Measurements from ENCODE around the gene KRT80. TPM values are rescaled to one million over a fixed set of nuclear protein-coding genes. Genes with fewer than 3 reads are reported as not detected.

The KRT80 gene
- total and polyA plus RNA-seq, 2 of the 13 experiments (the other 11 are each of a cell fraction or from before 2014, with no cell fraction given), result 0.27 to 0.53 TPM

GRCh38 chr12:52208424-52209165 is 16.8 kb upstream of the KRT80 start:
- 0 out of 2 replicates have a peak, but pooled peaks cover 2% of the 10 kb centered on the region for H4K20me1 ChIP-seq (ENCODE audit: insufficient read depth, low read length)
- intact Hi-C loops (cut with micrococcal nuclease; ENCODE audit: unreplicated experiment), result no loop called here
- H3K79me2 ChIP-seq (ENCODE audit: insufficient read depth, low read length), result no peaks in the 10 kb centered on the region
- no peak overlapping the region for H3K4me3 ChIP-seq (replicated peaks in 1 of 3; ENCODE audit: insufficient read depth in 1 of 3, low read depth in 2 of 3, low read length in 3 of 3)
- POLR2A ChIA-PET, result interaction anchor here (1.5 kb wide), 1 partner anchor 17 kb away, joined by 5 read pairs; the partner anchor contains the start of gene KRT80
- CTCF ChIA-PET (ENCODE audit: low intra/inter-chr PET ratio, low total read pairs), result no interaction called here
- H3K27me3 ChIP-seq (ENCODE audit: control insufficient read depth in 1 of 2, insufficient read depth in 2 of 2, low read length in 2 of 2), result peaks cover 15 to 55% of the 10 kb centered on the region in 2 experiments; a peak in 4 of 5 replicates
- no peak overlapping the region for H3K4me2 ChIP-seq (ENCODE audit: low read depth, low read length)
- in situ Hi-C loops (cut with HindIII; ENCODE audit: extremely low pct_ligation_motif_present, low pct_unique_long_range_greater_than_20kb), result no loop called here
- no peak overlapping the region for H2AFZ ChIP-seq (ENCODE audit: low read length)
- 14% methylated on average over 16 of the region's 18 CpGs for WGBS (ENCODE audit: low lambda C conversion rate)
- ATAC-seq, result no peak
- H3K27ac ChIP-seq (ENCODE audit: extremely low read length, insufficient read depth, low read length), result no peak overlapping the region
- BruUV-seq (replicated peaks), result no TSS peak
- TF ChIP-seq CENPT (CRISPR knock-in tag; IDR thresholded peaks at IDR 0.05; ENCODE audit: low read depth) (no peak), FOXP1 (IDR thresholded peaks at IDR 0.05) (no peak), FOXP1 (CRISPR knock-in tag; IDR thresholded peaks at IDR 0.05) (no peak), ZNF724P (CRISPR knock-in tag; IDR thresholded peaks at IDR 0.05; ENCODE audit: borderline replicate concordance) (no peak), SP2 (CRISPR knock-in tag; IDR thresholded peaks at IDR 0.05) (no peak), CREB1 (IDR thresholded peaks at IDR 0.05) (no peak), CREB1 (CRISPR knock-in tag; IDR thresholded peaks at IDR 0.05) (no peak), ZNF563 (CRISPR knock-in tag; IDR thresholded peaks at IDR 0.05) (no peak), ATAD3A (CRISPR knock-in tag; IDR thresholded peaks at IDR 0.05) (no peak), TFDP1 (CRISPR knock-in tag; IDR thresholded peaks at IDR 0.05; ENCODE audit: borderline replicate concordance) (no peak), POLR2G (IDR thresholded peaks at IDR 0.05; ENCODE audit: low read depth, low read length) (no peak), MAFF (IDR thresholded peaks at IDR 0.05; ENCODE audit: low read depth, low read length) (no peak), SRY (CRISPR knock-in tag; IDR thresholded peaks at IDR 0.05) (no peak)
- H3K36me3 ChIP-seq (replicated peaks in 1 of 2; ENCODE audit: control insufficient read depth in 1 of 2, insufficient read depth in 2 of 2, low read length in 2 of 2), result no peaks in the 10 kb centered on the region
- H3K9me3 ChIP-seq (ENCODE audit: low read length), result no peaks in the 10 kb centered on the region
- no peak overlapping the region for H3K9ac ChIP-seq (ENCODE audit: insufficient read depth, low read depth, low read length)
- DNase-seq (ENCODE audit: low spot score), result no peak
- FAIRE-seq, result no peak
- H3K4me1 ChIP-seq (ENCODE audit: insufficient read depth, low read length), result peaks cover 2% of the 10 kb centered on the region; the same call in 1 of the 2 replicates
